ENCODE measurements around the gene PKP1.

GRCh38 chr1:201290551-201290950 lies 7.2 kb downstream of the PKP1 start:
- TF ChIP-seq CTCF (IDR thresholded peaks at IDR 0.05; ENCODE audit: extremely low read depth in 1 of 2, insufficient read depth in 1 of 2, low read depth in 1 of 2, low read length in 2 of 2), result no peak
- TF ChIP-seq POLR2A (IDR thresholded peaks at IDR 0.05; ENCODE audit: low read depth, low read length), result no peak
- TF ChIP-seq POLR2AphosphoS5 (IDR thresholded peaks at IDR 0.05; ENCODE audit: insufficient read depth, low read depth, low read length), result no peak
- no peak for TF ChIP-seq FOS (IDR thresholded peaks at IDR 0.05; ENCODE audit: borderline replicate concordance, insufficient read depth, low read length)
- TF ChIP-seq JUN (IDR thresholded peaks at IDR 0.05; ENCODE audit: borderline replicate concordance, insufficient read depth, insufficient read length, low read depth), result no peak
- no peak for TF ChIP-seq MAX (IDR thresholded peaks at IDR 0.05; ENCODE audit: insufficient read depth, insufficient read length)
